Natural killer cell (primary cell): ENCODE data around the gene MED27. TPM values are rescaled to one million over a fixed set of nuclear protein-coding genes. Genes with fewer than 3 reads are reported as not detected.

ENCODE experiments used
- ATAC-seq, 3 donors: fragments of 150-1000 bp in 2 of 3; fragments of 200-7000 bp in 1 of 3; cut with Tn5 transposase; 1 replicate in 1 of 3; 2 replicates in 2 of 3; pipeline ENCODE4 v1.10.0; 2021; ENCODE audit warnings: mild to moderate bottlenecking in 2 of 3, moderate library complexity in 2 of 3
- DNase-seq, 2 donors: peaks; one replicate each; pipeline versions ENCODE4 v3.0.0 to v3.0.0-alpha.2; 2013 to 2021; ENCODE audit warnings: mixed read lengths in 1 of 2
- H3K27ac ChIP-seq: one replicate; pipeline ENCODE4 v1.5.1; 2013; ENCODE audit warnings: mild to moderate bottlenecking, low read length
- H3K27me3 ChIP-seq: one replicate; pipeline ENCODE4 v1.6.1; 2013; ENCODE audit warnings: low read length; ENCODE audit not compliant: control insufficient read depth, insufficient read depth
- H3K36me3 ChIP-seq: one replicate; pipeline ENCODE4 v1.6.1; 2013; ENCODE audit warnings: low read length; ENCODE audit not compliant: control insufficient read depth, insufficient read depth
- H3K4me1 ChIP-seq: one replicate; pipeline ENCODE4 v1.6.1; 2013; ENCODE audit warnings: low read length; ENCODE audit not compliant: control insufficient read depth, insufficient read depth
- H3K4me3 ChIP-seq: one replicate; pipeline ENCODE4 v1.5.1; 2013; ENCODE audit warnings: low read length
- H3K9me3 ChIP-seq: one replicate; pipeline ENCODE4 v1.6.1; 2013; ENCODE audit warnings: low read length; ENCODE audit not compliant: control insufficient read depth, insufficient read depth
- H3K27ac Mint-ChIP-seq, 2 donors: one replicate each; pipeline ENCODE4 v1.8.0; 2022; ENCODE audit warnings: mild to moderate bottlenecking in 2 of 2, mixed read lengths in 2 of 2, moderate library complexity in 1 of 2
- H3K27me3 Mint-ChIP-seq, 2 donors: one replicate each; pipeline ENCODE4 v1.8.0; 2022; ENCODE audit warnings: low read depth in 2 of 2, mixed read lengths in 2 of 2
- H3K36me3 Mint-ChIP-seq: one replicate; pipeline ENCODE4 v1.8.0; 2022; ENCODE audit warnings: mixed read lengths
- H3K4me1 Mint-ChIP-seq, 2 donors: one replicate each; pipeline ENCODE4 v1.8.0; 2022; ENCODE audit warnings: mixed read lengths in 2 of 2
- H3K4me3 Mint-ChIP-seq: one replicate; pipeline ENCODE4 v1.8.0; 2022; ENCODE audit warnings: mild to moderate bottlenecking, moderate library complexity, mixed read lengths
- H3K9me3 Mint-ChIP-seq, 2 donors: one replicate each; pipeline ENCODE4 v1.8.0; 2022; ENCODE audit warnings: mixed read lengths in 2 of 2
- CTCF ChIP-seq: fragments of 200-600 bp; IDR thresholded peaks from one replicate; pipeline ENCODE4 v1.8.0; 2022; ENCODE audit warnings: antibody characterized with exemption
- WGBS: methylation state at CpG from one replicate; pipeline ENCODE4 v1.1.7; 2013; ENCODE audit warnings: missing lambda C conversion rate; ENCODE audit not compliant: insufficient coverage; 5-methylcytosine and 5-hydroxymethylcytosine counted together
- intact Hi-C: fragments of 100-400 bp; cut with micrococcal nuclease; formaldehyde crosslinking; loops from one replicate; pipeline ENCODE4 v1.14.2; 2022
- total RNA-seq, 4 donors: library from RNA; stranded (reverse); fragments of 120-200 nt in 1 of 4; gene quantifications; one replicate each; pipeline versions ENCODE4 v1.2.3 to v1.2.4, GENCODE V29; 2013 to 2022

MED27 gene
- total RNA-seq, 3 donors from 2014 or later (not counting 1 experiment from before 2014, with no cell fraction given): 24.4 to 27.3 (median 26.9) TPM

GRCh38 chr9:131870156-131870555 is 209.5 kb downstream of the MED27 start:
- DNase-seq (no peak), ATAC-seq (no peak)
- Mint-ChIP-seq H3K4me3 (no peak overlapping the region), H3K4me1 (no peaks in the 10 kb centered on the region), H3K27me3 (no peaks in the 10 kb centered on the region), H3K36me3 (no peaks in the 10 kb centered on the region), H3K27ac (no peak overlapping the region), H3K9me3 (no peaks in the 10 kb centered on the region)
- Histone ChIP-seq H3K9me3 (no peaks in the 10 kb centered on the region), H3K36me3 (no peaks in the 10 kb centered on the region), H3K4me3 (no peak overlapping the region), H3K4me1 (no peaks in the 10 kb centered on the region), H3K27ac (no peak overlapping the region), H3K27me3 (no peaks in the 10 kb centered on the region)
- intact Hi-C loops: no loop called here
- WGBS: 94% methylated on average over 12 of the region's 12 CpGs
- TF ChIP-seq CTCF: no peak

GRCh38 chr9:131869348-131869747 is 210.3 kb downstream of the MED27 start:
- DNase-seq (no peak), ATAC-seq (no peak)
- H3K27me3 Mint-ChIP-seq: no peaks in the 10 kb centered on the region
- no peak for TF ChIP-seq CTCF
- H3K4me1 Mint-ChIP-seq: no peaks in the 10 kb centered on the region
- Histone ChIP-seq H3K27me3 (no peaks in the 10 kb centered on the region), H3K27ac (no peak overlapping the region), H3K4me3 (no peak overlapping the region), H3K36me3 (no peaks in the 10 kb centered on the region), H3K4me1 (no peaks in the 10 kb centered on the region), H3K9me3 (no peaks in the 10 kb centered on the region)
- intact Hi-C loops: no loop called here
- H3K9me3 Mint-ChIP-seq: no peaks in the 10 kb centered on the region
- H3K36me3 Mint-ChIP-seq: no peaks in the 10 kb centered on the region
- 98% methylated on average over 8 of the region's 8 CpGs for WGBS
- H3K4me3 Mint-ChIP-seq: no peak overlapping the region
- no peak overlapping the region for H3K27ac Mint-ChIP-seq

GRCh38 chr9:131868766-131869165 is 210.9 kb downstream of the MED27 start:
- no peaks in the 10 kb centered on the region for H3K27me3 ChIP-seq
- no peaks in the 10 kb centered on the region for H3K36me3 ChIP-seq
- no peak overlapping the region for H3K27ac ChIP-seq
- ATAC-seq: no peak
- no peak overlapping the region for H3K4me3 Mint-ChIP-seq
- DNase-seq: no peak
- no peaks in the 10 kb centered on the region for H3K9me3 ChIP-seq
- H3K4me3 ChIP-seq: no peak overlapping the region
- intact Hi-C loops: no loop called here
- no peak overlapping the region for H3K27ac Mint-ChIP-seq
- H3K36me3 Mint-ChIP-seq: no peaks in the 10 kb centered on the region
- H3K9me3 Mint-ChIP-seq: no peaks in the 10 kb centered on the region
- H3K4me1 ChIP-seq: no peaks in the 10 kb centered on the region
- no peaks in the 10 kb centered on the region for H3K4me1 Mint-ChIP-seq
- WGBS: 97% methylated on average over 10 of the region's 10 CpGs
- H3K27me3 Mint-ChIP-seq: no peaks in the 10 kb centered on the region
- no peak for TF ChIP-seq CTCF

- ATAC-seq: no peak
- no peaks in the 10 kb centered on the region for H3K9me3 Mint-ChIP-seq
- intact Hi-C loops: no loop called here
These were observed 212.0 kb downstream of the MED27 start for GRCh38 chr9:131867611-131868192.

More at GRCh38 chr9:131867611-131868192, 212.0 kb downstream of the MED27 start:
- DNase-seq: no peak
- Histone ChIP-seq H3K27ac (no peak overlapping the region), H3K4me1 (no peaks in the 10 kb centered on the region), H3K9me3 (no peaks in the 10 kb centered on the region), H3K36me3 (no peaks in the 10 kb centered on the region), H3K27me3 (no peaks in the 10 kb centered on the region), H3K4me3 (no peak overlapping the region)
- H3K27ac Mint-ChIP-seq: no peak overlapping the region
- H3K36me3 Mint-ChIP-seq: no peaks in the 10 kb centered on the region
- H3K4me1 Mint-ChIP-seq: no peaks in the 10 kb centered on the region
- H3K27me3 Mint-ChIP-seq: no peaks in the 10 kb centered on the region
- WGBS: 97% methylated on average over 5 of the region's 6 CpGs
- no peak for TF ChIP-seq CTCF
- no peak overlapping the region for H3K4me3 Mint-ChIP-seq
